Measurements from ENCODE around the gene SHE. TPM values are rescaled to one million over a fixed set of nuclear protein-coding genes. Genes with fewer than 3 reads are reported as not detected.

The SHE gene
- total RNA-seq, 4 donors from 2014 or later: 11.6 to 55.0 (median 25.8) TPM

- TF ChIP-seq CTCF (IDR thresholded peaks at IDR 0.05; ENCODE audit: low read depth): no peak
Observed at GRCh38 chr1:154512760-154513159, 10.5 kb upstream of the SHE start.

GRCh38 chr1:154503898-154504297 is 1.7 kb upstream of the SHE start:
- no peak for TF ChIP-seq CTCF (IDR thresholded peaks at IDR 0.05; ENCODE audit: low read depth)

GRCh38 chr1:154502744-154503115 is 518 bp upstream of the SHE start:
- TF ChIP-seq CTCF (IDR thresholded peaks at IDR 0.05; ENCODE audit: low read depth): no peak

- TF ChIP-seq CTCF (IDR thresholded peaks at IDR 0.05; ENCODE audit: low read depth): no peak
Observed at GRCh38 chr1:154501423-154502065, 668 bp downstream of the SHE start.

GRCh38 chr1:154500533-154500932 is 1.7 kb downstream of the SHE start:
- TF ChIP-seq CTCF (IDR thresholded peaks at IDR 0.05; ENCODE audit: low read depth): no peak

GRCh38 chr1:154499446-154499845 is 2.8 kb downstream of the SHE start:
- no peak for TF ChIP-seq CTCF (IDR thresholded peaks at IDR 0.05; ENCODE audit: low read depth)

GRCh38 chr1:154497026-154497806 is 5.0 kb downstream of the SHE start:
- no peak for TF ChIP-seq CTCF (IDR thresholded peaks at IDR 0.05; ENCODE audit: low read depth)

All from subcutaneous adipose tissue (tissue), 4 donors.